DOHH2 (cell line): ENCODE data around the gene USP34.
A peak's percentile ranks its signal among the peaks of the same experiment; 100 is the strongest.

Experiments used
- H3F3A ChIP-seq: fragments of 200-600 bp; sonication (generic), shearing (Covaris generic); 2 replicates; pipeline ENCODE4 v1.6.0; 2016; ENCODE audit warnings: antibody characterized with exemption, mild to moderate bottlenecking; ENCODE audit not compliant: control insufficient read depth, insufficient read depth
- H3K27ac ChIP-seq: fragments of 200-600 bp; sonication (generic); 2 replicates; pipeline ENCODE4 v1.5.1; 2014; ENCODE audit warnings: low read depth, mild to moderate bottlenecking, low read length, moderate library complexity
- H3K27me3 ChIP-seq: fragments of 200-600 bp; sonication (generic); 2 replicates; pipeline ENCODE4 v1.6.1; 2014; ENCODE audit warnings: mild to moderate bottlenecking, low read length, mixed read lengths; ENCODE audit not compliant: control insufficient read depth
- H3K36me3 ChIP-seq: fragments of 200-600 bp; sonication (generic); 2 replicates; pipeline ENCODE4 v1.6.1; 2014; ENCODE audit warnings: mild to moderate bottlenecking, low read length, moderate library complexity, mixed read lengths; ENCODE audit not compliant: control insufficient read depth
- H3K4me1 ChIP-seq: fragments of 200-600 bp; sonication (generic); 2 replicates; pipeline ENCODE4 v1.6.1; 2014; ENCODE audit warnings: mild to moderate bottlenecking, low read length, mixed read lengths; ENCODE audit not compliant: control insufficient read depth
- H3K4me2 ChIP-seq: fragments of 200-600 bp; sonication (generic); 2 replicates; pipeline ENCODE4 v1.6.0; 2014; ENCODE audit warnings: mild to moderate bottlenecking, low read length, moderate library complexity
- H3K4me3 ChIP-seq: fragments of 200-600 bp; sonication (generic); 2 replicates; pipeline ENCODE4 v1.5.1; 2014; ENCODE audit warnings: mild to moderate bottlenecking, low read length, mixed read lengths
- H3K79me2 ChIP-seq: fragments of 200-600 bp; sonication (generic); 2 replicates; pipeline ENCODE4 v1.6.1; 2014; ENCODE audit warnings: mild to moderate bottlenecking, low read length, mixed read lengths; ENCODE audit not compliant: control insufficient read depth
- H3K9me2 ChIP-seq: fragments of 200-600 bp; sonication (generic); replicated peaks from 2 replicates; pipeline ENCODE4 v1.6.1; 2014; ENCODE audit warnings: mild to moderate bottlenecking, low read length, mixed read lengths; ENCODE audit not compliant: control insufficient read depth
- H3K9me3 ChIP-seq: fragments of 200-600 bp; sonication (generic); 2 replicates; pipeline ENCODE4 v1.6.1; 2014; ENCODE audit warnings: antibody characterized with exemption, low read length, mixed read lengths; ENCODE audit not compliant: control insufficient read depth, insufficient read depth
- H4K20me1 ChIP-seq: fragments of 200-600 bp; sonication (generic); 2 replicates; pipeline ENCODE4 v1.6.0; 2014; ENCODE audit warnings: low read depth, mild to moderate bottlenecking, antibody characterized with exemption, low read length, moderate library complexity; ENCODE audit not compliant: control insufficient read depth, insufficient read depth
- EZH2phosphoT487 ChIP-seq: fragments of 200-600 bp; sonication (generic); IDR thresholded peaks from 2 replicates; pipeline ENCODE4 v1.6.1; 2017; ENCODE audit warnings: borderline replicate concordance, mild to moderate bottlenecking, antibody characterized with exemption, low read length, moderate library complexity, mixed read lengths
- TF ChIP-seq, protein P1 (sequence below): fragments of 200-600 bp; sonication (generic); IDR thresholded peaks from one replicate; pipeline ENCODE4 v1.5.1; 2014; ENCODE audit warnings: antibody characterized with exemption, mild to moderate bottlenecking, low read depth, low read length; ENCODE audit not compliant: poor library complexity, severe bottlenecking

The USP34 gene

DNA sequence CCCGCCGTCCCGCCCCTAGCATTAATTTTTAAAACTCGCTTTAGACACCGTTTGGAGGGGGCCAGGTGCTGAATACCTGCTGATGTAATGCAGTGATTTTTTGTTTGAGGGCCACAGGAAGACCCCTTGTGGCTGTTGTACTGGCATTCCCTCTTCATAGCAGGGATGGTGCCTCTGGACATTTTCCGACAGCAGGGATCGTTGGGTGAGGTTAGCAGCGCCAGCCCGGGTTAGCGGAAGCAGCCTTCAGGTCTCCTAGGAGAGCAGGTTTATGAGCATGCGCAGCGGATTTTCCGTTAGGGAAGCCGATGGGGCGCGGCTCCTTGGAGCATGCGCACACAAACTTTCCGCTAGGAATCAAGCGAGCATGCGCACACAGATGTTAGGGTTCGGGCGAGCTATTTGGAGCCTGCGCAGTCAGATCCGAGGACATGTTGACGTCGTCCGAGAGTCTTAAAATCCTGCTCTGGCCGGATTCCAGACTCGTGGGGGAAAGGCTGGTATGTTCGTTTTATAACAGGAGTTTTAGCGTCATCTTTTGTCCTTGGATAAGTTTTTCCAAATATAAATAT, 326.1 kb downstream of the USP34 start:
- no peaks in the 10 kb centered on the region for H4K20me1 ChIP-seq
- peak overlapping the region; percentile 77 for H3K4me3 ChIP-seq
- no peaks in the 10 kb centered on the region for H3K9me2 ChIP-seq
- H3F3A ChIP-seq, result peaks cover 12% of the 10 kb centered on the region; the same call in 1 of the 2 replicates
- H3K9me3 ChIP-seq, result no peaks in the 10 kb centered on the region
- H3K79me2 ChIP-seq, result peaks cover 25% of the 10 kb centered on the region
- H3K36me3 ChIP-seq, result peaks cover 21% of the 10 kb centered on the region
- H3K4me2 ChIP-seq, result peak overlapping the region; percentile 53
- H3K27me3 ChIP-seq, result no peaks in the 10 kb centered on the region
- peaks cover 9% of the 10 kb centered on the region for H3K4me1 ChIP-seq
- no peak for TF ChIP-seq EZH2phosphoT487
- TF ChIP-seq, protein P1, sequence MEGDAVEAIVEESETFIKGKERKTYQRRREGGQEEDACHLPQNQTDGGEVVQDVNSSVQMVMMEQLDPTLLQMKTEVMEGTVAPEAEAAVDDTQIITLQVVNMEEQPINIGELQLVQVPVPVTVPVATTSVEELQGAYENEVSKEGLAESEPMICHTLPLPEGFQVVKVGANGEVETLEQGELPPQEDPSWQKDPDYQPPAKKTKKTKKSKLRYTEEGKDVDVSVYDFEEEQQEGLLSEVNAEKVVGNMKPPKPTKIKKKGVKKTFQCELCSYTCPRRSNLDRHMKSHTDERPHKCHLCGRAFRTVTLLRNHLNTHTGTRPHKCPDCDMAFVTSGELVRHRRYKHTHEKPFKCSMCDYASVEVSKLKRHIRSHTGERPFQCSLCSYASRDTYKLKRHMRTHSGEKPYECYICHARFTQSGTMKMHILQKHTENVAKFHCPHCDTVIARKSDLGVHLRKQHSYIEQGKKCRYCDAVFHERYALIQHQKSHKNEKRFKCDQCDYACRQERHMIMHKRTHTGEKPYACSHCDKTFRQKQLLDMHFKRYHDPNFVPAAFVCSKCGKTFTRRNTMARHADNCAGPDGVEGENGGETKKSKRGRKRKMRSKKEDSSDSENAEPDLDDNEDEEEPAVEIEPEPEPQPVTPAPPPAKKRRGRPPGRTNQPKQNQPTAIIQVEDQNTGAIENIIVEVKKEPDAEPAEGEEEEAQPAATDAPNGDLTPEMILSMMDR, result no peak
- peak overlapping the region; percentile 28 for H3K27ac ChIP-seq

DNA sequence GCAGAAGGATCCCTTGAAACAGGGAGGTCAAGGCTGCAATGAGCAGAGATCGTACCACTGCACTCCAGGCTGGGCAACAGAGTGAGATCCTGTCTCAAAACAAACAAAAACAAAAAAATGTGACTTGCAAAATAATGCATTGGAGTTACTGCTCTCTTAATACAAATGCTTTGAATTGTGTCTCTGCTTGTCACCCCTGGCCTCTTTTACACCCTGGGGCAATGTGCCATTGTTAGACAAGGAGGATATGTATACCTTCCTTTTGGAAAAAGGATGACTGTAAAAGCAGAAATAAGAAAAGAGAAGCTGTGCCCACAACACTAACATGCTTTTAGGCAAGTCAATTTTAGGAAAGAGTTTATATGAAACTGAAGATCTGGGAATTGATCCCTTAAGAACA, 329.7 kb downstream of the USP34 start:
- no peak overlapping the region for H3K4me3 ChIP-seq
- peaks cover 21% of the 10 kb centered on the region for H3K79me2 ChIP-seq
- TF ChIP-seq, protein P1, result no peak
- no peak for TF ChIP-seq EZH2phosphoT487

DNA sequence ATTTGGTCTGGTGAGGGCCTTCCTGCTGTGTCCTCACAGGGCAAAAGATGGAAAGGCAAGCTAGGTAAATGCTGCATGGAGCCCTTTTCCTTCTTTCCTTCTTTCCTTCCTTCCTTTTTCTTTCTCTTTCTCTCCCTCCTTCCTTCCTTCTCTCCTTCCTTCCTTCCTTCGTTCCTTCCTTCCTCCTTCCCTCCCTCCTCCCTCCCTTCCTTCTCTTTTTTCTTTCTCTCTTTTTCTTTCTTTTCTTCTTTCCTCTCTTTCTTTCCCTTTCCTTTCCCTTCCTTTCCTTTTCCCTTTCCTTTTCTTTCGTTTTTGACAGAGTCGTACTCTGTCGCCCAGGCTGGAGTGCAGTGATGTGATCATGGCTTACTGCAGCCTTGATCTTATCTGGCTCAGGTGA, 332.0 kb downstream of the USP34 start:
- no peak overlapping the region for H3K4me2 ChIP-seq

More for the DNA sequence above, 329.7 kb downstream of the USP34 start:
- Histone ChIP-seq H3K36me3 (peaks cover 9% of the 10 kb centered on the region), H3K9me3 (no peaks in the 10 kb centered on the region), H3K4me2 (no peak overlapping the region), H3F3A (peaks cover 14% of the 10 kb centered on the region), H3K4me1 (peaks cover 9% of the 10 kb centered on the region), H4K20me1 (no peaks in the 10 kb centered on the region), H3K27ac (no peak overlapping the region), H3K9me2 (no peaks in the 10 kb centered on the region), H3K27me3 (no peaks in the 10 kb centered on the region)

More for the DNA sequence above, 332.0 kb downstream of the USP34 start:
- no peaks in the 10 kb centered on the region for H3K4me1 ChIP-seq
- no peaks in the 10 kb centered on the region for H3K9me3 ChIP-seq
- no peaks in the 10 kb centered on the region for H3K9me2 ChIP-seq
- peaks cover 3% of the 10 kb centered on the region; the same call in 1 of the 2 replicates for H3K36me3 ChIP-seq
- H3K27me3 ChIP-seq, result no peaks in the 10 kb centered on the region
- no peak overlapping the region for H3K4me3 ChIP-seq
- H3K79me2 ChIP-seq, result peaks cover 4% of the 10 kb centered on the region; the same call in 1 of the 2 replicates
- TF ChIP-seq, protein P1, result no peak
- TF ChIP-seq EZH2phosphoT487, result no peak
- no peak overlapping the region for H3K27ac ChIP-seq
- peaks cover 12% of the 10 kb centered on the region for H3F3A ChIP-seq
- no peaks in the 10 kb centered on the region for H4K20me1 ChIP-seq
